ENCODE measurements around the gene IL23R. TPM values are rescaled to one million over a fixed set of nuclear protein-coding genes. Genes with fewer than 3 reads are reported as not detected.

The IL23R gene
- total RNA-seq, 1 donor from 2014 or later, result not detected

DNA sequence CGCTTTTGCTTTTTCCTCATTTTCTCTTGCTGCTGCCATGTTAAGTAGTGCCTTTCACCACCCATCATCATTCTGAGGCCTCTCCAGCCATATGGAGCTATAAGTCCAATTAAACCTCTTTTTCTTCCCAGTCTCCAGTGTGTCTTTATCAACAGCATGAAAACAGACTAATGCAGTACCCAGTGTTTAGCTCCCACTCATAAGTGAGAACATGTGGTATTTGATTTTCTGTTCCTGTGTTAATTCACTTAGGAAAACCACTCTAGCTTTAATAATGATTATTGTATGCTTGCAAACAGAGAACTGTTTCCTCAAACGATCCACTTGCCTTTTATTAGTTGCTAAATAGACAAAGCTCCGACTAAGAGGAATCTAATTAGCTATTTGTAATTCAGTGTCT lies 43.3 kb downstream of the IL23R start:
- TF ChIP-seq, protein P1, sequence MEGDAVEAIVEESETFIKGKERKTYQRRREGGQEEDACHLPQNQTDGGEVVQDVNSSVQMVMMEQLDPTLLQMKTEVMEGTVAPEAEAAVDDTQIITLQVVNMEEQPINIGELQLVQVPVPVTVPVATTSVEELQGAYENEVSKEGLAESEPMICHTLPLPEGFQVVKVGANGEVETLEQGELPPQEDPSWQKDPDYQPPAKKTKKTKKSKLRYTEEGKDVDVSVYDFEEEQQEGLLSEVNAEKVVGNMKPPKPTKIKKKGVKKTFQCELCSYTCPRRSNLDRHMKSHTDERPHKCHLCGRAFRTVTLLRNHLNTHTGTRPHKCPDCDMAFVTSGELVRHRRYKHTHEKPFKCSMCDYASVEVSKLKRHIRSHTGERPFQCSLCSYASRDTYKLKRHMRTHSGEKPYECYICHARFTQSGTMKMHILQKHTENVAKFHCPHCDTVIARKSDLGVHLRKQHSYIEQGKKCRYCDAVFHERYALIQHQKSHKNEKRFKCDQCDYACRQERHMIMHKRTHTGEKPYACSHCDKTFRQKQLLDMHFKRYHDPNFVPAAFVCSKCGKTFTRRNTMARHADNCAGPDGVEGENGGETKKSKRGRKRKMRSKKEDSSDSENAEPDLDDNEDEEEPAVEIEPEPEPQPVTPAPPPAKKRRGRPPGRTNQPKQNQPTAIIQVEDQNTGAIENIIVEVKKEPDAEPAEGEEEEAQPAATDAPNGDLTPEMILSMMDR (IDR thresholded peaks at IDR 0.05; ENCODE audit: unreplicated experiment), result no peak
- Mint-ChIP-seq H3K27me3 (ENCODE audit: unreplicated experiment) (no peaks in the 10 kb centered on the region), H3K4me3 (ENCODE audit: unreplicated experiment) (no peak overlapping the region), H3K36me3 (ENCODE audit: low read depth, unreplicated experiment) (no peaks in the 10 kb centered on the region), H3K9me3 (ENCODE audit: unreplicated experiment) (no peaks in the 10 kb centered on the region), H3K27ac (ENCODE audit: unreplicated experiment) (no peak overlapping the region), H3K4me1 (ENCODE audit: unreplicated experiment) (no peaks in the 10 kb centered on the region)
- no peak for DNase-seq (ENCODE audit: low spot score)

DNA sequence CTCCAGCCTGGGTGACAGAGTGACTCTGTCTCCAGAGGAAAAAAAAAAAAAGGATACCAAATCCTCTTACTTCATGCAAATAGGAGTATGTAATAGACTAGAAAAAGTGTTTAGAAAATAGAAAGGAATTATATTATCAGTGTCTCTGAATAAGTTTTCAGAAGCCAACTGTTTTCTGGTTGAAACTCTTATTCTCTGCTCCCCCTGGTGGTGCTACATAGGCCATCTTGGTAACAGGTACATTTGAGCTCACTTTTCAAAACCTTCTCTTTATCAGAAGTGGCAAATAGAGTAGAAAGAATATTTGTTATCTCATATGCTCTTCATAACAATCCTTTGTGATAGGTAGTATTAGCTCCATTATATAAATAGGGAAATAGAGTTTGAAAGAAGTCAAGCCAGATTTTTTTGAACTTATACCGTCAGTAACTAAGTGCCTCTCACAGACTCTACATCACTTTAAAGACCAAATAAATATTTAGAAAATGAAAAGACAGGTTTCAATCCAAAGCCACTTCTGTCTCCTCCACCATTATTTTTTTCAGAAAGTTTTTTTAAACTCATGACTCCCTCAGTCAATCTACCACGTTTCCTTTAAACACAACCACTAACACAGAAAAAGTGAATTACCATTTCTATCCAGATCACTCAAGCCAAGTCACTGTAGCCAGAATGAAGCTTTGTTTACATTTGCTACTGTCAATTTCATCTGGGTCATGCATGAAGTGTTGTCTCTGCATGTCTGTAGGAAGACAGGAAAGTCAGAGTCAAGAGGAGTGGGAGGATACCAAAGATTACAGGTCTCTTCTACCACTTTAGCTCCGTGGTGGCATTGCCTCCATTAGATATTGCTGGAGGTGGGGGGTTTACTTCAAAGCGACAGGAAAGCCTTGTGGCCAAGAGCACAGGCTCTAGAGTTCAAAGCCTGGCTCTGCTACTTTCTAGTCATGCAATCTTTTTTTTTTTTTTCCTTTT lies 45.6 kb downstream of the IL23R start:
- Mint-ChIP-seq H3K4me3 (ENCODE audit: unreplicated experiment) (no peak overlapping the region), H3K36me3 (ENCODE audit: low read depth, unreplicated experiment) (no peaks in the 10 kb centered on the region), H3K4me1 (ENCODE audit: unreplicated experiment) (no peaks in the 10 kb centered on the region), H3K27ac (ENCODE audit: unreplicated experiment) (no peak overlapping the region), H3K27me3 (ENCODE audit: unreplicated experiment) (no peaks in the 10 kb centered on the region), H3K9me3 (ENCODE audit: unreplicated experiment) (no peaks in the 10 kb centered on the region)
- TF ChIP-seq, protein P1 (IDR thresholded peaks at IDR 0.05; ENCODE audit: unreplicated experiment), result peak; percentile 79
- DNase-seq (ENCODE audit: low spot score), result peak; percentile 42

DNA sequence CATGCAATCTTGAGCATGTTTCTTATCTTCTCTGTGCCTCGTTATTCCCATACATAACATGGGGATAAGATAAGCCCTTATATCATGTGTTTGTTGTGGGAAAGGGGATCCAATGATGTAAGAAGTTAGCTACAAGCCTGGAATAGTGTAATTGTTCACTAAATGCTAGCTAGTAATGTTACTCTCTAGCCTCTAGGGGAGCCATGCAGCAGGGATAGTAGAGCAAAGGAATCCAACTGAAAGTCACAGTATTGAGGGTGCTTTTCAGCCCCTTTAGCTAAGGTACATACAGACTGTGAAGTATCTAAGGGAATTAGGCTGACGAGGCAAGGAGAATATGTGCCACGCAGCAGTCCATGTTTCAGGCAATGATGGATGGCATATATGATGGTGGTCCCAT lies 46.9 kb downstream of the IL23R start:
- H3K36me3 Mint-ChIP-seq (ENCODE audit: low read depth, unreplicated experiment), result no peaks in the 10 kb centered on the region

DNA sequence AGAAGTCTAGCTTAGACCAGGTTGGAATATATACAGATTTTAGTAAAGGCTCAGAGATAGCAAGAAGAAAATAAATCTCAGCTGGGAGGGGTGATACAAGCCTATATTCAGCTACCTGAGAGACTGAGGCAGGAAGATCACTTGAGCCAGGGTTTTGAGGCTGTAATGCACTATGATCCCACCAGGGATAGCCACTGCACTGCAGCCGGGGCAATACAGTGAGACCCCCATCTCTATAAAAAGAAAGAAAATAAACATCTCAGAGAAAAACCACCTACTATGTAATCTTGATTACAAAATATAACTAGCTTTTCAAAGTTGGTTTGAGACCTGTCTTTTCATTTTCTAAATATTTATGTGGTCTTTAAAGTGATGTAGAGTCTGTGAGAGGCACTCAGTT lies 47.7 kb downstream of the IL23R start:
- DNase-seq (ENCODE audit: low spot score), result no peak
- Mint-ChIP-seq H3K9me3 (ENCODE audit: unreplicated experiment) (no peaks in the 10 kb centered on the region), H3K4me3 (ENCODE audit: unreplicated experiment) (no peak overlapping the region), H3K36me3 (ENCODE audit: low read depth, unreplicated experiment) (no peaks in the 10 kb centered on the region), H3K27ac (ENCODE audit: unreplicated experiment) (no peak overlapping the region), H3K4me1 (ENCODE audit: unreplicated experiment) (no peaks in the 10 kb centered on the region), H3K27me3 (ENCODE audit: unreplicated experiment) (no peaks in the 10 kb centered on the region)
- TF ChIP-seq, protein P1 (IDR thresholded peaks at IDR 0.05; ENCODE audit: unreplicated experiment), result no peak

More for the DNA sequence above, 46.9 kb downstream of the IL23R start:
- H3K4me1 Mint-ChIP-seq (ENCODE audit: unreplicated experiment), result no peaks in the 10 kb centered on the region
- no peaks in the 10 kb centered on the region for H3K27me3 Mint-ChIP-seq (ENCODE audit: unreplicated experiment)
- no peak overlapping the region for H3K27ac Mint-ChIP-seq (ENCODE audit: unreplicated experiment)
- DNase-seq (ENCODE audit: low spot score), result peak; percentile 17
- H3K9me3 Mint-ChIP-seq (ENCODE audit: unreplicated experiment), result no peaks in the 10 kb centered on the region
- TF ChIP-seq, protein P1 (IDR thresholded peaks at IDR 0.05; ENCODE audit: unreplicated experiment), result peak; percentile 62
- no peak overlapping the region for H3K4me3 Mint-ChIP-seq (ENCODE audit: unreplicated experiment)
